MCF 10A (cell line): ENCODE measurements around the gene IL12RB2. TPM values are rescaled to one million over a fixed set of nuclear protein-coding genes. Genes with fewer than 3 reads are reported as not detected.

ENCODE experiments used
- BruUV-seq: library from RNA; stranded (reverse); fragments of 400-500 nt; replicated peaks from 2 replicates; lab custom pipeline; 2021; lab: Mats Ljungman, UMichigan
- CTCF ChIA-PET: fragments of 300-600 bp; sonication (Branson Sonifier 250); formaldehyde crosslinking; extraction: SDS; loops from one replicate; lab custom pipeline; 2021; ENCODE audit warnings: antibody characterized with exemption, inconsistent platforms; lab: Yijun Ruan, JAX
- POLR2A ChIA-PET: fragments of 300-600, 350-650 bp; sonication (Branson Sonifier 250); formaldehyde crosslinking; extraction: SDS; loops from one replicate; lab custom pipeline; 2020; ENCODE audit warnings: antibody characterized with exemption, inconsistent platforms; lab: Yijun Ruan, JAX
- DNase-seq: peaks from one replicate; pipeline ENCODE4 v3.0.0-alpha.2; 2018; ENCODE audit not compliant: unreplicated experiment
- H3K27ac Mint-ChIP-seq: one replicate; pipeline ENCODE4 v1.8.0; 2022; ENCODE audit warnings: mild to moderate bottlenecking, low read depth, mixed read lengths; ENCODE audit not compliant: unreplicated experiment
- H3K27me3 Mint-ChIP-seq: one replicate; pipeline ENCODE4 v1.8.0; 2022; ENCODE audit warnings: mixed read lengths; ENCODE audit not compliant: insufficient read depth, unreplicated experiment
- H3K36me3 Mint-ChIP-seq: one replicate; pipeline ENCODE4 v1.8.0; 2022; ENCODE audit warnings: mild to moderate bottlenecking, moderate library complexity, mixed read lengths; ENCODE audit not compliant: insufficient read depth, unreplicated experiment
- H3K4me1 Mint-ChIP-seq: one replicate; pipeline ENCODE4 v1.8.0; 2022; ENCODE audit warnings: mixed read lengths; ENCODE audit not compliant: insufficient read depth, unreplicated experiment
- H3K4me3 Mint-ChIP-seq: one replicate; pipeline ENCODE4 v1.8.0; 2022; ENCODE audit warnings: mild to moderate bottlenecking, moderate library complexity, mixed read lengths; ENCODE audit not compliant: unreplicated experiment
- H3K9me3 Mint-ChIP-seq: one replicate; pipeline ENCODE4 v1.8.0; 2022; ENCODE audit warnings: mixed read lengths; ENCODE audit not compliant: unreplicated experiment
- CTCF ChIP-seq: fragments of 200-600 bp; IDR thresholded peaks from one replicate; pipeline ENCODE4 v1.8.0; 2022; ENCODE audit warnings: antibody characterized with exemption, mild to moderate bottlenecking; ENCODE audit not compliant: unreplicated experiment
- intact Hi-C: fragments of 100-400 bp; cut with micrococcal nuclease; formaldehyde crosslinking; loops from 2 replicates; pipeline ENCODE4 v1.14.1; 2022
- total RNA-seq: library from RNA; stranded (reverse); gene quantifications from 2 replicates; pipeline ENCODE4 v1.2.3, GENCODE V29; 2022

The IL12RB2 gene
- total RNA-seq, 1 experiment from 2014 or later: not detected

GRCh38 chr1:67323087-67323486, 15.4 kb downstream of the IL12RB2 start:
- intact Hi-C loops: no loop called here
- no TSS peak for BruUV-seq
- Mint-ChIP-seq H3K4me3 (no peak overlapping the region), H3K27me3 (no peaks in the 10 kb centered on the region), H3K36me3 (no peaks in the 10 kb centered on the region), H3K9me3 (no peaks in the 10 kb centered on the region), H3K27ac (no peak overlapping the region), H3K4me1 (no peaks in the 10 kb centered on the region)
- DNase-seq: no peak
- POLR2A ChIA-PET: no interaction called here
- TF ChIP-seq CTCF: no peak
- CTCF ChIA-PET: interaction anchor here (0.5 to 1.2 kb wide), 2 partner anchors 177 to 437 kb away, joined by 3 to 5 read pairs; no protein-coding TSS in a partner anchor

DNA sequence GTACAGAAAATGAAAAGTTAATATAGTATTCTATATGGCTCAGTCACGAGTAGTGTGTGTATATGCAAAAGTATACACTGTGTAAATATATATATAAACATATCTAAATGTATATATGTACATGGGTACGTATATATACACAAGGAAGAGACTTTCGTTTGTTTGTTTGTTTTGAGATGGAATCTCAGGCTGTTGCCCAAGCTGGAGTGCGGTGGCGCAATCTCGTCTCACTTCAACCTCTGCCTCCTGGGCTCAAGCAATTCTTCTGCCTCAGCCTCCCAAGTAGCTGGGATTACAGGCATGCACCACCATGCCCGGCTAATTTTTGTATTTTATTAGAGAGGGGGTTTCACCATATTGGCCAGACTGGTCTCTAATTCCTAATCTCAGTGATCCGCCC, 16.4 kb downstream of the IL12RB2 start:
- no peaks in the 10 kb centered on the region for H3K27me3 Mint-ChIP-seq
- no peaks in the 10 kb centered on the region for H3K4me1 Mint-ChIP-seq
- ChIA-PET CTCF (interaction anchor here (1.1 to 2.2 kb wide), 3 partner anchors 13 to 176 kb away, joined by 3 to 11 read pairs (median 4); no protein-coding TSS in a partner anchor), POLR2A (no interaction called here)
- H3K27ac Mint-ChIP-seq: no peak overlapping the region
- intact Hi-C loops: no loop called here
- no TSS peak for BruUV-seq
- no peak for TF ChIP-seq CTCF
- H3K36me3 Mint-ChIP-seq: no peaks in the 10 kb centered on the region
- no peak for DNase-seq
- no peak overlapping the region for H3K4me3 Mint-ChIP-seq
- H3K9me3 Mint-ChIP-seq: no peaks in the 10 kb centered on the region

DNA sequence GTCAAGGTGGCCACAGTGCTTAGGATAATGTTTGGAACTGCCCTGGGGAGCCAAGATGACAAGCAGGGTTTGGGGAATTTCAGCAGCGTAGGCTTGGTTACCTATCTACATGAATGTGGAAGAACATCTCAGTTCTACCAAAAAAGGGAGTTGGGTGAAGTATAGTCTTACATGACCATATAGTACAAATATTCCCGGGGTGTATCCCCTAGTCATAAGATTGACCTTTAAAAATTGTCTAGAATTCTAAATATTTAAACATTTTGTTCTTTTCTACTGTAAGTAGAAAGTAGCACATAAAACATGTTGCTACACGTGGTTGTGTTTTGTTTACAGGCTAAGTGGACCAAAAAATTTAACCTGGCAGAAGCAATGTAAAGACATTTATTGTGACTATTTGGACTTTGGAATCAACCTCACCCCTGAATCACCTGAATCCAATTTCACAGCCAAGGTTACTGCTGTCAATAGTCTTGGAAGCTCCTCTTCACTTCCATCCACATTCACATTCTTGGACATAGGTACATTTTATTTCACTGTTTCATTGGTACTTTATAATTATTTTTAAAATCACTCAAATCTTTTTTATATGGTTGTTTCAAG, 20.3 kb downstream of the IL12RB2 start:
- no TSS peak for BruUV-seq
- POLR2A ChIA-PET: no interaction called here
- TF ChIP-seq CTCF: no peak
- Mint-ChIP-seq H3K9me3 (no peaks in the 10 kb centered on the region), H3K4me1 (no peaks in the 10 kb centered on the region), H3K36me3 (no peaks in the 10 kb centered on the region), H3K4me3 (no peak overlapping the region), H3K27me3 (no peaks in the 10 kb centered on the region), H3K27ac (no peak overlapping the region)
- DNase-seq: no peak
- intact Hi-C loops: no loop called here
- CTCF ChIA-PET: interaction anchor here (1.7 kb wide), 1 partner anchor 19 kb away, joined by 5 read pairs; no protein-coding TSS in a partner anchor

DNA sequence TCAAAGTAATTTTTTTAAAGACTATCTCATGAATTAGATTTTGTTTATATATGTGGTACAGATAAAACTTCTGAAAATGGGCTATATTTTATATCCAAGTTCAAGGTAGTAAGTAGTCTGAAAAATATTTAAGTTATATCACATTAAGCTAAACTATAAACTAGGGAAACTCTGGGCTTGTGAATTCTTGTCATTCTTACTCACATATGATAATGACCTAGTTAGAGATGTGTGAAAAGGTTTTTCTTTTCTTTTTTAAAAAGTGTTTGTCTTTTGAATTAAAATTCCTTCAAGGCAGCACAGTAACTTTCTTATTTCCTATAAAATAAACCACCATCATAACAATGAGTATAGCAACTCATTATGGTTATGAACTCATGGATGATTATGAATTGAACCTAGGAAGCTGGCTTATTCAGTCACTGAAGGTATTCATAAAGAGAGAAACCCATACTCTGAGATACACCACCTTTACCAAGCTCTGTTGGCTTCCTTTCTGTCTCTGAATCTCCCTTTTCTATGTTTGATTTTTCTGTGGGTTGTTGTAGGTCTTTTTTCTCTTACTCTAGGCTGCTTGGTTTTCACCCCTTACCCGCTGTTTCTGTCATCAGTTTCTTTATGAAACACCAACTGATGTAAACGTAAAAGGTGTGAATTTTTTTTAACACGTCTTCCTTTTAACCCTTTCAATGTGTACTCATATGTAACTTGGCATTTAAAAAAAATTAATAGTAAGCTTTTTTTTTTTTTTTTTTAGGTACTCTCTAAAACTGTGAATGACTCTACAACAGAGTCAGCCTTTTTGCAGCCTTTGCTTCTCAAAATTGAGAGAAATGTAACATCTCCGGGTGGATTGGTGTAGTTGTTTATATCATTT, 25.2 kb downstream of the IL12RB2 start:
- no peak for DNase-seq
- no peaks in the 10 kb centered on the region for H3K36me3 Mint-ChIP-seq
- peaks cover 12% of the 10 kb centered on the region for H3K4me1 Mint-ChIP-seq
- ChIA-PET CTCF (interaction anchor here (0.6 to 3.5 kb wide), 6 partner anchors 15 to 975 kb away, joined by 3 to 15 read pairs (median 6); no protein-coding TSS in a partner anchor), POLR2A (interaction anchor here (0.5 to 1.7 kb wide), 4 partner anchors 15 to 279 kb away, joined by 3 to 10 read pairs (median 3); no protein-coding TSS in a partner anchor)
- no peaks in the 10 kb centered on the region for H3K27me3 Mint-ChIP-seq
- no peak overlapping the region for H3K4me3 Mint-ChIP-seq
- BruUV-seq: no TSS peak
- intact Hi-C loops: no loop called here
- H3K27ac Mint-ChIP-seq: no peak overlapping the region
- TF ChIP-seq CTCF: no peak
- H3K9me3 Mint-ChIP-seq: no peaks in the 10 kb centered on the region
